HG02571 (cell line): ENCODE measurements around the gene SURF4.

Experiments
- ATAC-seq: cut with Tn5 transposase; IDR thresholded peaks from one replicate; pipeline ENCODE4 v1.9.1; 2021; ENCODE audit warnings: mild to moderate bottlenecking, moderate library complexity; ENCODE audit not compliant: unreplicated experiment

Gene SURF4

GRCh38 chr9:133353548-133353947, 22.3 kb downstream of the SURF4 start:
- no peak for ATAC-seq

- no peak for ATAC-seq
Observed at GRCh38 chr9:133352635-133353340, 23.1 kb downstream of the SURF4 start.

GRCh38 chr9:133351908-133352634, 23.8 kb downstream of the SURF4 start:
- no peak for ATAC-seq

- no peak for ATAC-seq
Observed at GRCh38 chr9:133351526-133351907, 24.3 kb downstream of the SURF4 start.

- ATAC-seq, result no peak
Observed at GRCh38 chr9:133349965-133350616, 25.8 kb downstream of the SURF4 start.

- no peak for ATAC-seq
Observed at GRCh38 chr9:133348718-133349573, 26.9 kb downstream of the SURF4 start.

- ATAC-seq, result peak; percentile 64
Observed at GRCh38 chr9:133347985-133348717, 27.7 kb downstream of the SURF4 start, which contains the start of the genes MED22 and RPL7A. Gene MED22 (minus strand): TSS chr9:133348131. CDS start chr9:133346662, 1,469 bp downstream. Gene RPL7A (plus strand): TSS chr9:133348218. CDS start chr9:133348244, 26 bp downstream.

GRCh38 chr9:133347515-133347984, 28.3 kb downstream of the SURF4 start:
- ATAC-seq, result peak; percentile 36

GRCh38 chr9:133346021-133346785, 29.7 kb downstream of the SURF4 start:
- ATAC-seq, result no peak

GRCh38 chr9:133345596-133345995, 30.3 kb downstream of the SURF4 start:
- ATAC-seq, result no peak

GRCh38 chr9:133344979-133345378, 30.9 kb downstream of the SURF4 start:
- no peak for ATAC-seq

- no peak for ATAC-seq
Observed at GRCh38 chr9:133344071-133344470, 31.8 kb downstream of the SURF4 start.

GRCh38 chr9:133342570-133342969, 33.3 kb downstream of the SURF4 start:
- ATAC-seq, result no peak

- ATAC-seq, result no peak
Observed at GRCh38 chr9:133342069-133342406, 33.8 kb downstream of the SURF4 start.

- ATAC-seq, result no peak
Observed at GRCh38 chr9:133341369-133342068, 34.3 kb downstream of the SURF4 start.

GRCh38 chr9:133340916-133341315, 34.9 kb downstream of the SURF4 start:
- ATAC-seq, result no peak

GRCh38 chr9:133340256-133340655, 35.6 kb downstream of the SURF4 start:
- ATAC-seq, result no peak

- ATAC-seq, result no peak
Observed at GRCh38 chr9:133339641-133340040, 36.2 kb downstream of the SURF4 start.
